ENCODE measurements around the gene GATA1. TPM values are rescaled to one million over a fixed set of nuclear protein-coding genes. Genes with fewer than 3 reads are reported as not detected.

GATA1 gene
- total RNA-seq, 2 donors from 2014 or later: 0.77 TPM; not detected in 1

DNA sequence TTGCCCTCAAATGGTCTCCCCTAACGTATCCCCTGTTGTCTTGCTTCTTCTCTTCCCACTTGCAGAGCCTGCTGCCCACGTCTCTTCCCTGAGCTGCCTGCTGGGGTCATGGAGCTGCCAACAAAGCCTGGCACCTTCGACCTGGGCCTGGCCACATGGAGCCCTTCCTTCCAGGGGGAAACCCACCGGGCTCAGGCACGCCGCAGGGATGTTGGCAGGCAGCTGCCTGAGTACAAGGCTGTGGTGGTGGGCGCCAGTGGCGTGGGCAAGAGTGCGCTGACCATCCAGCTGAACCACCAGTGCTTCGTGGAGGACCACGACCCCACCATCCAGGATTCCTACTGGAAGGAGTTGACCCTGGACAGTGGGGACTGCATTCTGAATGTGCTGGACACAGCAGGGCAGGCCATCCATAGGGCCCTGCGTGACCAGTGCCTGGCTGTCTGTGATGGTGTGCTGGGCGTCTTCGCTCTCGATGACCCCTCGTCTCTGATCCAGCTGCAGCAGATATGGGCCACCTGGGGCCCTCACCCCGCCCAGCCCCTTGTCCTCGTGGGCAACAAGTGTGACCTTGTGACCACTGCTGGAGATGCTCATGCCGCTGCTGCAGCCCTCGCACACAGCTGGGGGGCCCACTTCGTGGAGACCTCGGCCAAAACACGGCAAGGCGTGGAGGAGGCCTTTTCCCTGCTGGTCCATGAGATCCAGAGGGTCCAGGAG, 42.8 kb downstream of the GATA1 start:
- H3K27me3 ChIP-seq: peaks cover 19% of the 10 kb centered on the region
- no peaks in the 10 kb centered on the region for H3K9me3 ChIP-seq
- intact Hi-C loops (cut with DNase I): no loop called here
- TF ChIP-seq, protein P1, sequence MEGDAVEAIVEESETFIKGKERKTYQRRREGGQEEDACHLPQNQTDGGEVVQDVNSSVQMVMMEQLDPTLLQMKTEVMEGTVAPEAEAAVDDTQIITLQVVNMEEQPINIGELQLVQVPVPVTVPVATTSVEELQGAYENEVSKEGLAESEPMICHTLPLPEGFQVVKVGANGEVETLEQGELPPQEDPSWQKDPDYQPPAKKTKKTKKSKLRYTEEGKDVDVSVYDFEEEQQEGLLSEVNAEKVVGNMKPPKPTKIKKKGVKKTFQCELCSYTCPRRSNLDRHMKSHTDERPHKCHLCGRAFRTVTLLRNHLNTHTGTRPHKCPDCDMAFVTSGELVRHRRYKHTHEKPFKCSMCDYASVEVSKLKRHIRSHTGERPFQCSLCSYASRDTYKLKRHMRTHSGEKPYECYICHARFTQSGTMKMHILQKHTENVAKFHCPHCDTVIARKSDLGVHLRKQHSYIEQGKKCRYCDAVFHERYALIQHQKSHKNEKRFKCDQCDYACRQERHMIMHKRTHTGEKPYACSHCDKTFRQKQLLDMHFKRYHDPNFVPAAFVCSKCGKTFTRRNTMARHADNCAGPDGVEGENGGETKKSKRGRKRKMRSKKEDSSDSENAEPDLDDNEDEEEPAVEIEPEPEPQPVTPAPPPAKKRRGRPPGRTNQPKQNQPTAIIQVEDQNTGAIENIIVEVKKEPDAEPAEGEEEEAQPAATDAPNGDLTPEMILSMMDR (IDR thresholded peaks at IDR 0.05): no peak
- no peak overlapping the region for H3K4me3 ChIP-seq
- no peak for DNase-seq
- H3K9ac ChIP-seq (ENCODE audit: low read depth in 2 of 2, low read length in 2 of 2): no peak overlapping the region
- no peaks in the 10 kb centered on the region for H3K4me1 ChIP-seq
- no peak overlapping the region for H3K27ac ChIP-seq
- no peaks in the 10 kb centered on the region for H3K36me3 ChIP-seq

DNA sequence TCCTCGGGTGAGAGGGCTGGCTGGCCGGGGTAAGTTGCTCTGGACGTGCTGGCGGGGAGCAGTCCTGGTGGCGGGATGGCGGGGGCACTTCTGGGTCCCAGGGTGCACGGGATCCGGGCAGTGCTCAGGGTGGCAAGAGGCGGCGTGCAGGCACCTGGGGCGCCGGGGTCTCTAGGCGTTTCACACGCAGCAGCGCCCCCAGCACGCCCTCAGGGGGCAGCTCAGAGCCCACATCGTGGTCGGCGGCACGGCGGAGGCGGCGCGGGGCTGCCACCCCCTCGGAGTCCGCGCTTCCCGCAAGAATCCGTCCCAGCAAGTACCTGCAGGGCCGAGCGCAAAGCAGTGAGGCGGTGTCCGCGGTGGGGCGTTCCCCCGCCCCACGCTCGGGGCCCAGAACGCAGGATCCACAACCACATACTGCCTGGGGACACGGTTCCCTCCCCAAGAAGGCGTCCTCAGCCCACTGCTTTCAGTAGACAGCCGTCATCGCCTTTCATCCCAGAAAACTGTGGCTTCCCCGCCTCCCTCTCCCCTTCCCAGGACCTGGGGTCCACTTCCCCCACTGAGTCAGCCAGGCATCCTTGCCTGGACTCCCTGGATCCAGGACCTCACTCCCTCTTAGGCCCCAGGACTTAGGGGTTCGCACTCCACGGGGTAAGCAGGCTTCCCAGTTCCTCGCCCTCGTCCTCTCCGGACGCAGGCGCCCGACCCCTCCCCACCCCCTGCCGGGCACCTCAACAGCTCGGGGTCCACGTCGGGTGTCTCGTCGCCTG, 44.9 kb downstream of the GATA1 start:
- Histone ChIP-seq H3K9ac (ENCODE audit: low read depth in 2 of 2, low read length in 2 of 2) (no peak overlapping the region), H3K9me3 (no peaks in the 10 kb centered on the region), H3K4me1 (no peaks in the 10 kb centered on the region), H3K27ac (no peak overlapping the region), H3K27me3 (peaks cover 23% of the 10 kb centered on the region), H3K4me3 (no peak overlapping the region), H3K36me3 (no peaks in the 10 kb centered on the region)
- intact Hi-C loops (cut with DNase I): no loop called here
- DNase-seq: no peak
- TF ChIP-seq, protein P1 (IDR thresholded peaks at IDR 0.05): no peak

DNA sequence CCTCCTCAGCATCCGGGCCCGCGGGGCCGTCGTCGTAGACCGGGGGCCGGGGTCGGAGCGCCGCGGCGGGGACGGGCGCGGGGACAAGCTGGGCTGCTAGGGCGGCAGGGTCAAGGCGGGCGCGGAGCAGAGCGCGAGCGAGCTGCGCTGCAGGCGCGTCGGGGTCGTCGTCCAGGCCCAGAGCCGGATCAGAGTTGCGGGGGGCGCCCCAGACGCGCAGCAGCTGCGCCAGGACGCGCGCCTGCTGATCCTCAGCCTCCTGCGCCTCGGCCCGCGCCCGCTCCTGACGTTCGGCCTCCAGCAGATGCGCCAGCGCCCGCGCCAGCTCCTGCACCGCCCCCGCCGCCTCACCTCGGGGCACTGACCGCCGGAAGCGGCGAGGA, 45.5 kb downstream of the GATA1 start:
- no peak overlapping the region for H3K27ac ChIP-seq
- H3K9ac ChIP-seq (ENCODE audit: low read depth in 2 of 2, low read length in 2 of 2): no peak overlapping the region
- no peaks in the 10 kb centered on the region for H3K36me3 ChIP-seq
- peaks cover 24% of the 10 kb centered on the region for H3K27me3 ChIP-seq
- TF ChIP-seq, protein P1 (IDR thresholded peaks at IDR 0.05): no peak
- no peak overlapping the region for H3K4me3 ChIP-seq
- intact Hi-C loops (cut with DNase I): no loop called here
- no peaks in the 10 kb centered on the region for H3K9me3 ChIP-seq
- no peaks in the 10 kb centered on the region for H3K4me1 ChIP-seq
- no peak for DNase-seq

DNA sequence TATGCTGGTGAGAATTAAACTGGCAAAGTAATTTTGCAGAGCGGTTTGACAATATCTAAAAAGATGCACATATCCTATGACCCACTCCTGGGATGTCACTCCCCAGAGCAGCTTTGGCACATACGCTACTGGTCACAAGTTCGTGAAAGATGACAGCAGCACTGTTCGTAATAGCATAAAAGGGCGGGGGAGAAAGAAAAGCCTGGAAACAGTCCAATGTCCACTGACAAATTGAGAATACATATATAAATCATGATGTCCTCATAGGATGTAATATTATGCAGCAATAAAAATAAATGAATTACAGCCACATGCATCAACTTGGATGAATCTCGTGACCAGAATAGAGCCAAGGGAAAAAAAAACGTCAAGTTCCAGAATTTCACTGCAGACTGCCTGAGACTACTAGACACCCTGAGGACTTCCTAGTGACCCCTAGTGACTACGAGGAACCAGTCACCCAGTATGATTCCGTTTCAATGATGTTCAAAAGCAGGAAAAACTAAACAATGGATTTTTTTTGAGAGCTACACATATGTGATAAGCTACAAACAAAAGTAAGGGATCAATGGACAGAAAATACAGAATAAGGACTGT, 47.2 kb downstream of the GATA1 start:
- no peak for DNase-seq
- Histone ChIP-seq H3K27me3 (peaks cover 24% of the 10 kb centered on the region), H3K27ac (no peak overlapping the region), H3K4me3 (no peak overlapping the region), H3K9ac (ENCODE audit: low read depth in 2 of 2, low read length in 2 of 2) (no peak overlapping the region), H3K36me3 (no peaks in the 10 kb centered on the region), H3K9me3 (no peaks in the 10 kb centered on the region), H3K4me1 (no peaks in the 10 kb centered on the region)
- intact Hi-C loops (cut with DNase I): no loop called here
- TF ChIP-seq, protein P1 (IDR thresholded peaks at IDR 0.05): no peak

DNA sequence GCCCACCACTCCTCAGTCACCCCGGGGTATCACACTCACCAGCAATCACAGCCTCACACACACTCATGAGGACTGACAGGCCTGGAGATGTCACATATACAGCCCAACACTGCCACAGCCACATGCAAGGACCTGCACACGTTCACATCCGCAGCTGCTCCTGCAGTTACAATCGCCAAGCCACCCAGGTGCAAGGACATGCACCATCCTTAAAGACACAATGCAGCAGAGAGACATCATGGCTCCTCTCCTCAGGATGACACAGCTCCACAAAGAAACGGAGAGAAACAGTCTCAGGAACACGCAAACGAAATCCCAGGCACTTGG, 48.0 kb downstream of the GATA1 start:
- no peaks in the 10 kb centered on the region for H3K9me3 ChIP-seq
- H3K9ac ChIP-seq (ENCODE audit: low read depth in 2 of 2, low read length in 2 of 2): no peak overlapping the region
- H3K27me3 ChIP-seq: peaks cover 24% of the 10 kb centered on the region
- TF ChIP-seq, protein P1 (IDR thresholded peaks at IDR 0.05): no peak
- intact Hi-C loops (cut with DNase I): no loop called here
- H3K4me3 ChIP-seq: no peak overlapping the region
- DNase-seq: no peak
- no peaks in the 10 kb centered on the region for H3K4me1 ChIP-seq
- H3K27ac ChIP-seq: no peak overlapping the region
- no peaks in the 10 kb centered on the region for H3K36me3 ChIP-seq
